Heart right ventricle (tissue), 16 donors: ENCODE measurements around the gene PHKG1. TPM values are rescaled to one million over a fixed set of nuclear protein-coding genes. Genes with fewer than 3 reads are reported as not detected.
A peak's percentile ranks its signal among the peaks of the same experiment; 100 is the strongest.
"Not testable (repeated sequence)": the region's sequence is repeated elsewhere in the genome, so short reads cannot be mapped to it uniquely, and the experiment has no call there.

Experiments used
- ATAC-seq, 8 donors: fragments of 200-7000 bp; cut with Tn5 transposase; one replicate each; pipeline ENCODE4 v1.9.1; 2020; ENCODE audit warnings: mild to moderate bottlenecking in 8 of 8, moderate library complexity in 8 of 8, moderate number of reproducible peaks in 1 of 8
- DNase-seq, 2 donors: peaks; one replicate each; pipeline ENCODE4 v3.0.0-alpha.2; 2020
- H3K27ac ChIP-seq, 10 donors: fragments of 200-600 bp; sonication (generic) in 2 of 10; one replicate each; pipeline versions ENCODE4 v1.5.0 to v1.8.0; 2020 to 2022; ENCODE audit warnings: mild to moderate bottlenecking in 3 of 10
- H3K27me3 ChIP-seq, 7 donors: fragments of 200-600 bp; one replicate each; pipeline ENCODE4 v1.8.0; 2021 to 2022; ENCODE audit warnings: mild to moderate bottlenecking in 2 of 7
- H3K36me3 ChIP-seq, 9 donors: fragments of 200-600 bp; sonication (generic) in 1 of 9; one replicate each; pipeline versions ENCODE4 v1.5.0 to v1.8.0; 2020 to 2022; ENCODE audit warnings: mild to moderate bottlenecking in 2 of 9
- H3K4me1 ChIP-seq, 9 donors: fragments of 200-600 bp; sonication (generic) in 1 of 9; one replicate each; pipeline versions ENCODE4 v1.5.0 to v1.8.0; 2020 to 2022; ENCODE audit warnings: mild to moderate bottlenecking in 4 of 9
- H3K4me3 ChIP-seq, 10 donors: fragments of 200-600 bp; sonication (generic) in 2 of 10; one replicate each; pipeline versions ENCODE4 v1.5.0 to v1.8.0; 2020 to 2022; ENCODE audit warnings: mild to moderate bottlenecking in 7 of 10, moderate library complexity in 2 of 10
- H3K9me3 ChIP-seq, 11 donors: fragments of 200-600 bp in 10 of 11; sonication (generic) in 2 of 11; one replicate each; pipeline versions ENCODE4 v1.5.0 to v1.8.0; 2013 to 2022; ENCODE audit warnings: mild to moderate bottlenecking in 2 of 11, control low read depth in 1 of 11, moderate library complexity in 1 of 11
- CTCF ChIP-seq, 9 donors: fragments of 200-600 bp; sonication (generic) in 2 of 9; IDR thresholded peaks; one replicate each; pipeline versions ENCODE4 v1.5.0 to v1.8.0; 2021 to 2022; ENCODE audit warnings: antibody characterized with exemption in 9 of 9, mild to moderate bottlenecking in 5 of 9, moderate library complexity in 1 of 9
- WGBS, 2 donors: extraction: QIAGEN DNeasy Blood & Tissue Kit; methylation state at CpG; one replicate each; pipeline ENCODE4 v1.1.7; 2013; ENCODE audit warnings: inconsistent platforms in 1 of 2; 5-methylcytosine and 5-hydroxymethylcytosine counted together
- intact Hi-C, 10 donors: fragments of 100-400 bp; cut with DNase I; formaldehyde crosslinking; loops; one replicate each; pipeline versions ENCODE4 v1.11.1 to v1.14.2; 2022
- polyA plus RNA-seq, 2 donors: library from polyadenylated mRNA; stranded (reverse); fragments of 200-250 nt; gene quantifications; one replicate each; pipeline ENCODE4 v1.2.3, GENCODE V29; 2013
- total RNA-seq, 10 donors: library from RNA; stranded (reverse); fragmentation: NEBNext Ultra II Directional in 3 of 10; extraction: Animal tissue kit (Norgen Biotek cat#: 25700) in 3 of 10; gene quantifications; one replicate each; pipeline versions ENCODE4 v1.2.1 to v1.2.4, GENCODE V29; 2021 to 2023
- donor health status: Arrhythmogenic right ventricular cardiomyopathy.
- donor health status: ischemic (EF 13 %, LVEDD 7.1; RV severe dilation, severe dysfunction).
- donor health status: healthy with polysubstance abuse.
- donor health status: DM: no; HTN: yes; CAD: no.
- donor health status: DM: no; HTN: no; CAD: no.
- donor health status: ischemic (EF 25% LVEDD 6.9; RV normal size, moderate dysfunction).
- donor health status: ischemic (EF 25% LVEDD 5.7; RV mildly dilated, moderate dysfunction).
- donor health status: healthy.
- donor health status: DM: yes; HTN: yes; CAD: no.
- donor health status: Ischemic cardiomyopathy.
- donor health status: ischemic (EF 35%, LVEDD 5.7; RV mildly dilated, moderate dysfunction).
- donor health status: nonischemic (EF 11% LVEDD 7.7; RV severe dilation, severe dysfunction).
- donor health status: DM: yes; HTN: yes; CAD: no.
- donor health status: PGD.
- donor health status: ischemic (EF 29% LVEDD 5.4; RV normal size, mild dysfunction).
- donor health status: nonischemic (EF 23%, LVEDD 6.1; RV moderate dilation, normal function).

The PHKG1 gene
- total and polyA plus RNA-seq, 12 donors: 2.3 to 52.2 (median 21.4) TPM

GRCh38 chr7:56107954-56108258 is 15.2 kb upstream of the PHKG1 start:
- no peak for TF ChIP-seq CTCF (IDR thresholded peaks at IDR 0.05)
- Histone ChIP-seq H3K27me3 (peaks cover 0 to 10% (median 0%) of the 10 kb centered on the region in 7 donors), H3K27ac (no peak overlapping the region), H3K9me3 (no peaks in the 10 kb centered on the region), H3K4me1 (peaks cover 9 to 28% (median 14%) of the 10 kb centered on the region in 9 donors), H3K36me3 (peaks cover 0 to 23% (median 12%) of the 10 kb centered on the region in 9 donors), H3K4me3 (no peak overlapping the region)
- 90 to 97% methylated on average over 1 of the region's 1 CpG for WGBS, 2 donors
- no peak for ATAC-seq
- intact Hi-C loops: loop anchor here in 1 of 10 donors (5.0 kb wide), 1 partner anchor 56 kb away; the partner anchor contains the start of genes CCT6A and PSPH
- DNase-seq: no peak

GRCh38 chr7:56106108-56107073 is 13.6 kb upstream of the PHKG1 start, which contains the start of gene CHCHD2:
Gene CHCHD2 (minus strand): TSS chr7:56106476. CDS start chr7:56106413, 63 bp downstream.
- Histone ChIP-seq H3K36me3 (peaks cover 0 to 38% (median 28%) of the 10 kb centered on the region in 9 donors), H3K4me1 (peaks cover 9 to 28% (median 14%) of the 10 kb centered on the region in 9 donors), H3K4me3 (peak within 1 kb of the TSS; percentile 48 to 95 (median 77)), H3K27ac (peak within 1 kb of the TSS; percentile 40 to 95 (median 90)), H3K9me3 (no peaks in the 10 kb centered on the region), H3K27me3 (peaks cover 0 to 4% (median 0%) of the 10 kb centered on the region in 7 donors)
- WGBS, 2 donors: 3 to 4% methylated on average over 57 of the region's 57 CpGs
- peak; percentile 100 for ATAC-seq
- peak; percentile 94 to 97 for DNase-seq
- intact Hi-C loops: loop anchor here in 1 of 10 donors (5.0 kb wide), 1 partner anchor 54 kb away; the partner anchor contains the start of genes CCT6A and PSPH
- TF ChIP-seq CTCF (IDR thresholded peaks at IDR 0.05): no peak

GRCh38 chr7:56105508-56105907 is 12.8 kb upstream of the PHKG1 start:
- ATAC-seq (peak in 2 of 8 donors; percentile 23 to 38), DNase-seq (no peak)
- Histone ChIP-seq H3K36me3 (peaks cover 0 to 47% (median 34%) of the 10 kb centered on the region in 9 donors), H3K27me3 (peaks cover 0 to 4% (median 0%) of the 10 kb centered on the region in 7 donors), H3K4me3 (peak overlapping the region; percentile 48 to 95 (median 77)), H3K9me3 (no peaks in the 10 kb centered on the region), H3K27ac (peak overlapping the region in 8 of 10 donors; percentile 85 to 95 (median 92)), H3K4me1 (peaks cover 9 to 28% (median 14%) of the 10 kb centered on the region in 9 donors)
- 20% methylated on average over 6 of the region's 6 CpGs for WGBS, 2 donors
- intact Hi-C loops: loop anchor here in 1 of 10 donors (5.0 kb wide), 1 partner anchor 53 kb away; the partner anchor contains the start of genes CCT6A and PSPH
- no peak for TF ChIP-seq CTCF (IDR thresholded peaks at IDR 0.05)

- H3K9me3 ChIP-seq, DNase-seq, H3K27ac ChIP-seq, H3K27me3 ChIP-seq, H3K4me3 ChIP-seq, intact Hi-C loops, ATAC-seq: not testable (repeated sequence)
- peaks cover 9 to 28% (median 14%) of the 10 kb centered on the region in 9 donors for H3K4me1 ChIP-seq
- WGBS, 2 donors: 86 to 90% methylated on average over 9 of the region's 9 CpGs
- peaks cover 0 to 60% (median 48%) of the 10 kb centered on the region in 9 donors for H3K36me3 ChIP-seq
Measured at GRCh38 chr7:56104138-56104537, 11.4 kb upstream of the PHKG1 start.
